ENCODE measurements around the gene TRIM47. TPM values are rescaled to one million over a fixed set of nuclear protein-coding genes. Genes with fewer than 3 reads are reported as not detected.

TRIM47 gene
- total RNA-seq, 4 donors from 2014 or later, result 33.2 to 62.5 (median 41.5) TPM

GRCh38 chr17:75876190-75876937 lies 2.0 kb downstream of the TRIM47 start:
- 11 to 13% methylated on average over 22 to 24 of the region's 26 CpGs for WGBS, 2 donors
- DNase-seq (ENCODE audit: low spot score in 2 of 2), result peak in 1 of 2 donors; percentile 92
- H3K4me3 ChIP-seq (ENCODE audit: low read depth, poor library complexity, severe bottlenecking), result peak overlapping the region; percentile 81
- no peak for TF ChIP-seq POLR2A (IDR thresholded peaks at IDR 0.05)
- TF ChIP-seq, protein P1, sequence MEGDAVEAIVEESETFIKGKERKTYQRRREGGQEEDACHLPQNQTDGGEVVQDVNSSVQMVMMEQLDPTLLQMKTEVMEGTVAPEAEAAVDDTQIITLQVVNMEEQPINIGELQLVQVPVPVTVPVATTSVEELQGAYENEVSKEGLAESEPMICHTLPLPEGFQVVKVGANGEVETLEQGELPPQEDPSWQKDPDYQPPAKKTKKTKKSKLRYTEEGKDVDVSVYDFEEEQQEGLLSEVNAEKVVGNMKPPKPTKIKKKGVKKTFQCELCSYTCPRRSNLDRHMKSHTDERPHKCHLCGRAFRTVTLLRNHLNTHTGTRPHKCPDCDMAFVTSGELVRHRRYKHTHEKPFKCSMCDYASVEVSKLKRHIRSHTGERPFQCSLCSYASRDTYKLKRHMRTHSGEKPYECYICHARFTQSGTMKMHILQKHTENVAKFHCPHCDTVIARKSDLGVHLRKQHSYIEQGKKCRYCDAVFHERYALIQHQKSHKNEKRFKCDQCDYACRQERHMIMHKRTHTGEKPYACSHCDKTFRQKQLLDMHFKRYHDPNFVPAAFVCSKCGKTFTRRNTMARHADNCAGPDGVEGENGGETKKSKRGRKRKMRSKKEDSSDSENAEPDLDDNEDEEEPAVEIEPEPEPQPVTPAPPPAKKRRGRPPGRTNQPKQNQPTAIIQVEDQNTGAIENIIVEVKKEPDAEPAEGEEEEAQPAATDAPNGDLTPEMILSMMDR (IDR thresholded peaks at IDR 0.05), result peak in 1 of 3 donors; percentile 70
- intact Hi-C loops (cut with DNase I; ENCODE audit: low total_unique reads), result no loop called here

DNA sequence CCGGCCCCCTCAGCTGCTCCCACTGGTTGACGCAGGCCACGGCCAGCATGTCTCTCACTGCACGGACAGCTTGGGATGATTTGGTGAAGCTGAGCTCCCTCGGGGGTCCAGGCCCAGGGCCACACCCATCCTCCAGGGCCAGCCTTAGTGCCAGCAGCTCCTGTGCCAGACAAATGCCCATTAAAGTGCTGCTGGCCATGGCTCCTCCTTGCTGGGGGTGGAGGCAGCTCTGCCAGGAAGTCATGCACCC lies 2.5 kb downstream of the TRIM47 start:
- 0 to 8% methylated on average over 5 of the region's 5 CpGs for WGBS, 2 donors
- TF ChIP-seq, protein P1 (IDR thresholded peaks at IDR 0.05), result no peak
- no peak for TF ChIP-seq POLR2A (IDR thresholded peaks at IDR 0.05)
- intact Hi-C loops (cut with DNase I; ENCODE audit: low total_unique reads), result no loop called here
- no peak for DNase-seq (ENCODE audit: low spot score in 2 of 2)
- no peak overlapping the region for H3K4me3 ChIP-seq (ENCODE audit: low read depth, poor library complexity, severe bottlenecking)

- WGBS, 2 donors, result 16 to 30% methylated on average over 13 of the region's 18 CpGs
Measured at GRCh38 chr17:75875182-75875939, 3.0 kb downstream of the TRIM47 start.

GRCh38 chr17:75874323-75875181 lies 3.8 kb downstream of the TRIM47 start:
- no peak overlapping the region for H3K4me3 ChIP-seq (ENCODE audit: low read depth, poor library complexity, severe bottlenecking)
- WGBS, 2 donors, result 82 to 87% methylated on average over 31 to 37 of the region's 38 CpGs
- no peak for TF ChIP-seq POLR2A (IDR thresholded peaks at IDR 0.05)
- TF ChIP-seq, protein P1 (IDR thresholded peaks at IDR 0.05), result no peak
- DNase-seq (ENCODE audit: low spot score in 2 of 2), result no peak
- intact Hi-C loops (cut with DNase I; ENCODE audit: low total_unique reads), result no loop called here

More at GRCh38 chr17:75875182-75875939, 3.0 kb downstream of the TRIM47 start:
- no peak overlapping the region for H3K4me3 ChIP-seq (ENCODE audit: low read depth, poor library complexity, severe bottlenecking)
- intact Hi-C loops (cut with DNase I; ENCODE audit: low total_unique reads), result no loop called here
- TF ChIP-seq POLR2A (IDR thresholded peaks at IDR 0.05), result no peak
- TF ChIP-seq, protein P1 (IDR thresholded peaks at IDR 0.05), result no peak
- no peak for DNase-seq (ENCODE audit: low spot score in 2 of 2)

GRCh38 chr17:75873587-75874322 lies 4.6 kb downstream of the TRIM47 start:
- DNase-seq (ENCODE audit: low spot score in 2 of 2), result no peak
- WGBS, 2 donors, result 51 to 53% methylated on average over 10 to 11 of the region's 11 CpGs
- TF ChIP-seq, protein P1 (IDR thresholded peaks at IDR 0.05), result no peak
- TF ChIP-seq POLR2A (IDR thresholded peaks at IDR 0.05), result no peak
- H3K4me3 ChIP-seq (ENCODE audit: low read depth, poor library complexity, severe bottlenecking), result no peak overlapping the region
- intact Hi-C loops (cut with DNase I; ENCODE audit: low total_unique reads), result no loop called here

Data from lower leg skin (tissue), 4 donors.